Body of pancreas (tissue), 4 donors: Measurements from ENCODE around the gene SLC45A1. TPM values are rescaled to one million over a fixed set of nuclear protein-coding genes. Genes with fewer than 3 reads are reported as not detected.

Source experiments
- ATAC-seq: fragments of 150-250 bp; one replicate; pipeline ENCODE4 v1.9.1; 2016
- DNase-seq, 4 donors: peaks; one replicate each; pipeline ENCODE4 v3.0.0-alpha.2; 2019
- H3K27ac ChIP-seq, 4 donors: fragments of 200-600 bp; sonication (generic); 1 replicate in 3 of 4; 2 replicates in 1 of 4; pipeline versions ENCODE4 v1.5.1 to v1.6.1; 2016 to 2019; ENCODE audit warnings: mild to moderate bottlenecking in 1 of 4, mixed read lengths in 1 of 4, moderate library complexity in 1 of 4
- H3K27me3 ChIP-seq, 2 donors: fragments of 200-600 bp; sonication (generic); one replicate each; pipeline ENCODE4 v1.6.0; 2016; ENCODE audit warnings: mild to moderate bottlenecking in 1 of 2
- H3K36me3 ChIP-seq, 2 donors: fragments of 200-600 bp; sonication (generic); replicated peaks in 1 of 2; 2 replicates each; pipeline ENCODE4 v1.5.1; 2016; ENCODE audit warnings: low read depth in 2 of 2; ENCODE audit not compliant: insufficient read depth in 1 of 2
- H3K4me1 ChIP-seq: fragments of 200-600 bp; sonication (generic); one replicate; pipeline ENCODE4 v1.6.0; 2016
- H3K4me3 ChIP-seq, 2 donors: fragments of 200-600 bp; sonication (generic); 1 replicate in 1 of 2; 2 replicates in 1 of 2; pipeline ENCODE4 v1.5.1; 2016 to 2019
- H3K9me3 ChIP-seq, 3 donors: fragments of 200-600 bp; sonication (generic); 1 replicate in 2 of 3; 2 replicates in 1 of 3; pipeline ENCODE4 v1.5.1; 2016
- CTCF ChIP-seq, 7 experiments: fragments of 450-650 bp in 4 of 7; fragments of 200-600 bp in 3 of 7; sonication (generic) in 3 of 7; IDR thresholded peaks; one replicate each; pipeline ENCODE4 v1.5.1; 2016 to 2019; ENCODE audit warnings: antibody characterized with exemption in 7 of 7
- POLR2A ChIP-seq, 3 donors: fragments of 450-650 bp; IDR thresholded peaks; one replicate each; pipeline ENCODE4 v1.6.1; 2016; ENCODE audit warnings: antibody characterized with exemption in 3 of 3, mild to moderate bottlenecking in 2 of 3
- WGBS, 2 donors: methylation state at CpG; one replicate each; pipeline ENCODE4 v1.1.5; 2017; 5-methylcytosine and 5-hydroxymethylcytosine counted together
- intact Hi-C: fragments of 100-400 bp; cut with DNase I; formaldehyde crosslinking; loops from one replicate; pipeline ENCODE4 v1.15.1; 2023
- total RNA-seq, 2 donors: library from RNA; depleted of rRNA; stranded (reverse); fragments of >200 nt; gene quantifications; one replicate each; pipeline ENCODE4 v1.1.0, GENCODE V29; 2016

SLC45A1 gene
- total RNA-seq, 2 donors from 2014 or later: 1.6 TPM; not detected in 1

DNA sequence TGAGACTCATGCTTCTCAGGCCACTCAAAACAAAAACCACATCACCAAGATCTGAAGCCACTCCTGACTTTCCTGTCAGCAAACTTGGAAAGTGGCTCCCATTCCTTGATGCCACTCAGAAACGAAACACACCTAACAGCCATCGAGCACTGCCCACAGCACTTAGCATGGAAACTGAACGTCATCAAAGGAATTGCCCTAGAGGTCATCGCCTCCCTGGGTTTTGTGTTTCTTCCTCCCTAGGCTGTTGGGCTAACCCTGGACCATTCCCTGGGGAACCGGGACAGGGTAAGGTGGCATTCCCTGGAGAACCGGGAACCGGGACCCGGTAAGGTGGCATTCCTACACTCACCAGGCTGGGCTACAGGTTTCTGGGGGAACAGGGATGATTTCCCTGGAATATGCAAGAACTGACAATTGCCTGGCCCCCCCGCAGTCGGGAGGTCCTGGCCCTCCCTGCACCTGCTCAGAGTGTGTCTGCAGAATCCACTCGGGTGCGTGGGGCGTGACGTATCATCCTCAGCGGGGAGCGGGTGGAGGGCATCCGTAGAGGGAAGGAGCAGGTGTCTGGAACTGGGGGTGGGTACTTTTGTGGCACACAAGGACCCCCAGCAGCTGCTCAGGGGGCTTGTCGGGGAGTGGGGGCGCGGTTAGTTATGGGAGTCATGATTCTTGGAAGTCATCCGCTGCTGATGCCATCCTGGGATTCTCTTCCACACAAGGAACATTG lies 30.3 kb downstream of the SLC45A1 start:
- WGBS, 2 donors: 59 to 60% methylated on average over 20 to 21 of the region's 21 CpGs
- H3K27ac ChIP-seq: no peak overlapping the region
- no peaks in the 10 kb centered on the region for H3K27me3 ChIP-seq
- H3K36me3 ChIP-seq: peaks cover 0 to under 1% of the 10 kb centered on the region in 2 donors
- intact Hi-C loops: loop anchor here (5.0 kb wide), 1 partner anchor 371 kb away; no protein-coding TSS in a partner anchor
- no peak for ATAC-seq
- peaks cover 12% of the 10 kb centered on the region for H3K4me1 ChIP-seq
- no peaks in the 10 kb centered on the region for H3K9me3 ChIP-seq
- DNase-seq: no peak
- no peak overlapping the region for H3K4me3 ChIP-seq
- TF ChIP-seq CTCF (IDR thresholded peaks at IDR 0.05) (no peak), POLR2A (IDR thresholded peaks at IDR 0.05) (no peak)

DNA sequence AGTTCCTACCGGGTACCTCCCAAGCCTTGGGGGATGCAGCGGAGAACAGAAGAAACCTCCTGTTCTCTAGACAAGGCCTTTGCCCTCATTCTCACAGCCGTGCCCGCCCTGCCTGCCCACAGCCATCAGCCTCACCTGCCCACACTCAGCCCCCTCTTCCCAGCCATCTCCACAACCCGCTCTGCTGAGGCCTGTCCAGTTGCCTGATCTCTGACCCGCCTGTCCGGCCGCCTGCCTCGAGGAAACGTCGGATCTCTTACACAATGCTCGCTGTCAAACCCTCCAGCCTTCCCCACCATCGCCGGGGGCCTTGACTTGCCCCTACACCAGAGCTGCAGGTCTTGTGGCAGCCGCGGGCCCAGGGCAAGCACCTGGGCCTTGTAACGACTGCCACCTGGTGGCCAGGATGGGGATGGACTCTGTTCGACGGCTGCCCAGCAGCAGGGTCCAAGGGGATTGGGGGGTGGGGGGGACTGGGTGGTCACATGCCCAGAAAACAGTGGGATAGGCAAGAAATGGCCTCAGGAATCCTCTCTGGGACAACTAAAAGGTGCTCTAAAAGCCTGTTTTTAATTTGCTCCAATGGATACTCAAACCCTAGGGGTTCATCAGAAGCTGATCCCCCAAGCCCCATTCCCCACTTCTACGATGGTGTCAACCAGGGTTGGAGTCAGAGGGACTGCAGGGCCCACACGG lies 31.0 kb downstream of the SLC45A1 start:
- 14 to 16% methylated on average over 13 to 21 of the region's 21 CpGs for WGBS, 2 donors
- Histone ChIP-seq H3K9me3 (no peaks in the 10 kb centered on the region), H3K4me3 (no peak overlapping the region), H3K27me3 (no peaks in the 10 kb centered on the region), H3K4me1 (peaks cover 6% of the 10 kb centered on the region), H3K27ac (no peak overlapping the region), H3K36me3 (peaks cover 0 to 6% of the 10 kb centered on the region in 2 donors)
- intact Hi-C loops: loop anchor here (5.0 kb wide), 1 partner anchor 372 kb away; no protein-coding TSS in a partner anchor
- DNase-seq (peak; percentile 67 to 75 (median 75)), ATAC-seq (peak; percentile 73)
- no peak for TF ChIP-seq POLR2A (IDR thresholded peaks at IDR 0.05)
- peak; percentile 72 to 90 (median 76) for TF ChIP-seq CTCF (IDR thresholded peaks at IDR 0.05)

DNA sequence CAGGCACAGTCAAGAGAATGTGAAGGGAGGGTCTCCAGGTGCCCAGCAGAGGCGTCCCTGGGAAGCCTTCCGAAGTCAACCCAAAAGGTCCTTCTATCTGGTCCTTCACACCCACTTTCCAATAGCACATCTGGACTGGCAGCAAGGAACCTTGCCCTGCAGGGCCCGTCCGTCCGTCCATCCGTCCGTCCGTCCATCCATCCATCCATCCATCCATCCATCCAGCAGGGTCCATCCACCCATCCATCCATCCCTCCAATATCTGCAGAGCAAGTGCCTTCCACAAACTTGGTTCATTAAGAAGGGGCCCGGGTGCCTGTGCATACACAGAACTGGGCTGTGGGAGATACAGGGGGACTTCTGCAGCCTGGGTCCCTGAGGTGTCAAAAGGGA lies 31.6 kb downstream of the SLC45A1 start:
- Histone ChIP-seq H3K4me3 (no peak overlapping the region), H3K27me3 (no peaks in the 10 kb centered on the region), H3K9me3 (no peaks in the 10 kb centered on the region), H3K27ac (peak overlapping the region in 1 of 4 donors; percentile 16), H3K36me3 (peaks cover 0 to 9% of the 10 kb centered on the region in 2 donors), H3K4me1 (peaks cover 5% of the 10 kb centered on the region)
- DNase-seq (no peak), ATAC-seq (no peak)
- intact Hi-C loops: loop anchor here (5.0 kb wide), 1 partner anchor 372 kb away; no protein-coding TSS in a partner anchor
- 37 to 57% methylated on average over 9 of the region's 9 CpGs for WGBS, 2 donors
- TF ChIP-seq CTCF (IDR thresholded peaks at IDR 0.05) (no peak), POLR2A (IDR thresholded peaks at IDR 0.05) (no peak)

DNA sequence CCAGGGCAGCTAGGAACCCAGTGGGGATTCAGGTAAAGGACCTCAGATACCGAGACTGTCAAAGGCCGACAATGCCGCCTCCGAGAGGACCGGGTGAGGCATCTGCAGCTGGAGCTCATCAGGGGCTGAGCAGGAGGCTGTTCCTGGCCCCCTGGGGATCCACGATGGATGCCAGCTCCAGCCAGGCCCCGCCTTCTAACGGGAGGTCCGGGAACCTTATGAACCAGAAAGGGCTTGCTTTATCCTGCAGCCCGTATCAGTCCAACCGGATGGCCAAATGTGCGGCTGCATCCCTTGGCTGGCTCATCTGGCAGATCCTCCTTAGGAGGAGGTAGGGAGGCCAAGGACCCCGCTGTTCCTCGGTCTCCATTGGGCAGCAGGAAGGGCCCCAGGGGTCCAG lies 32.0 kb downstream of the SLC45A1 start:
- TF ChIP-seq POLR2A (IDR thresholded peaks at IDR 0.05) (no peak), CTCF (IDR thresholded peaks at IDR 0.05) (no peak)
- intact Hi-C loops: loop anchor here (5.0 kb wide), 1 partner anchor 373 kb away; no protein-coding TSS in a partner anchor
- Histone ChIP-seq H3K27me3 (no peaks in the 10 kb centered on the region), H3K4me1 (peaks cover 5% of the 10 kb centered on the region), H3K27ac (peak overlapping the region in 2 of 4 donors; percentile 16 to 22), H3K36me3 (peaks cover 4 to 12% of the 10 kb centered on the region in 2 donors), H3K4me3 (no peak overlapping the region), H3K9me3 (no peaks in the 10 kb centered on the region)
- WGBS, 2 donors: 37% methylated on average over 14 of the region's 14 CpGs; no CpG with 5 or more reads in 1 of the 2 donors
- peak; percentile 6 for ATAC-seq
- DNase-seq: peak in 2 of 4 donors; percentile 30 to 45
